GM06990 (cell line): ENCODE results near the gene TALDO1.

ENCODE experiments used
- DNase-seq: peaks from one replicate; pipeline ENCODE4 v3.0.0-alpha.2; 2011; ENCODE audit not compliant: insufficient read length; ENCODE audit errors: extremely low read depth
- H3K27me3 ChIP-seq: replicated peaks from 2 replicates; pipeline ENCODE4 v1.6.0; 2011; ENCODE audit warnings: low read length; ENCODE audit not compliant: control insufficient read depth, insufficient read depth
- H3K36me3 ChIP-seq: 2 replicates; pipeline ENCODE4 v1.5.1; 2011; ENCODE audit warnings: low read length; ENCODE audit not compliant: control insufficient read depth, insufficient read depth
- H3K4me3 ChIP-seq: replicated peaks from 2 replicates; pipeline ENCODE4 v1.5.1; 2011; ENCODE audit warnings: low read depth, mild to moderate bottlenecking, control low read depth, low read length
- CTCF ChIP-seq: IDR thresholded peaks from 2 replicates; pipeline ENCODE4 v1.5.1; 2011; ENCODE audit warnings: low read length, control low read depth, mild to moderate bottlenecking, inconsistent platforms; ENCODE audit not compliant: insufficient read depth, poor library complexity, severe bottlenecking

The TALDO1 gene

GRCh38 chr11:796565-797295 lies 49.5 kb downstream of the TALDO1 start:
- no peaks in the 10 kb centered on the region for H3K27me3 ChIP-seq
- no peak for TF ChIP-seq CTCF
- H3K36me3 ChIP-seq, result peaks cover 19% of the 10 kb centered on the region
- peak overlapping the region; percentile 91 for H3K4me3 ChIP-seq
- no peak for DNase-seq

GRCh38 chr11:797296-798092 lies 50.2 kb downstream of the TALDO1 start:
- H3K4me3 ChIP-seq, result peak overlapping the region; percentile 91
- H3K36me3 ChIP-seq, result peaks cover 21% of the 10 kb centered on the region
- DNase-seq, result peak; percentile 87
- no peak for TF ChIP-seq CTCF
- no peaks in the 10 kb centered on the region for H3K27me3 ChIP-seq

DNA sequence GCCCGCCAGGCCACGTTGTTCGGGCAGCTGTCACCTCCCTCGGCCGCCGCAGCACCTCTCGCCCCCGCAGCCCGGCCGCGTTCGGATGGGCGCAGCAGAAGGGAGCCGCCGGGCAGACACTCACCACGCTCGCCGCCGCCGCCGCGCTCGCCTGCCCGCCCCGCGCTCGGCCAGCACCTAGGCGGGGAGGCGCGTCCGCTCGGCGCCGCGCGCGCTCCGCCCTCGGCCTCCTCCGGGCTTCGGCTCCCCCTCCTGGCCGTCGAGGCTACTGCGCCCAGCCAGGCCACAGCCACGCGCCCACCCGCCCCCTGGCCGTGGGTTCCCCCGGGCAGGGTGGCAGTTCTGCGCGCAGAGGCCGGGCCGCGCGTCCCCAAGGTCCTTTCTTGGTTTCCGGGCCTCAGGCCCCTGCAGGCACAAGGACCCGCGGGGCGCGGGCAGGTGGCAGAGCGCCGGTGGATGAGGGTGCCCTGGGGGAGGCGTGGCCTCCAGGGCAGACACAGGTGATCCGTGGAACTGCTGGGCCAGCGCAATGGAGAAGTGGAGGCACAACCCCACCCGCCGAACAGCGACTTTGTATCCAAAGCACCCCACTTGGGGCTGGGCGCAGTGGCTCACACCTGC lies 50.9 kb downstream of the TALDO1 start, which contains the start of gene SLC25A22:
TSS of gene SLC25A22 (minus strand) at position 189 of the 621 bp plus-strand sequence. CDS start 3,275 bp downstream, outside the sequence.
- H3K27me3 ChIP-seq, result no peaks in the 10 kb centered on the region
- TF ChIP-seq CTCF, result peak; percentile 47
- H3K4me3 ChIP-seq, result peak within 1 kb of the TSS; percentile 91
- peaks cover 22% of the 10 kb centered on the region for H3K36me3 ChIP-seq
- peak; percentile 89 for DNase-seq

DNA sequence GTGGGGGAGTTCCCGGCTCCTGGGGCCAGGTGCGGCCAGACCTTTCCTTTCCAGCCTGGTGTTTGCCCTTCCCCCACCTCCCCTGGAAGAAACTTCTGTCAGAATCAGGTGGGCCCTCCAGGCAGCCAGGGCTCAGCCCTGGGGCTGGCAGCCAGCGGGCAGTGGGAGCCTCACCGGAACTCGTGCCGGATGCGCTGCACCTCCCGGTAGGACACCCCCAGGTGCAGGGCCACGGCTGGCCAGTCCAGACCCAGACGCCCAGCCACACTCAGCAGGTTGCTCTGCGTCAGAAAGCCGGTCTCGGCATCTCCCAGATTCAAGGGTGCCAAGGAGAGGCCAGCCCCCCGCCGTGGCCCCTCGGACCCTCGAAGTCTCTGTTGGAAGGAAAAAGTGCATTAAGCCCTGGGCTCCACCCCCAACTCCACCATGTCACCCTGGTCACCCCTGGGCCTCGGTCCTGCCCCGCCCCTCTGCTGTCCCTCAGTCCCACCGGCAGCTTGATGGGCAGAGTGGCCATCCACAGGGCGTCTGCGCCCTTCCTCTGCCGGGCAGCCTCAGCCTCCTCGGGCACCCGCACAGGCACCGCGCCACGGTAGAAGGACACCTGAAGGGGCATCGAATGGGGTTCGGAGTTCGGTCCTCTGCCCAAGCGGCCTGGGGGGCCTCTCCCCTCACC lies 52.5 kb downstream of the TALDO1 start:
- TF ChIP-seq CTCF, result no peak
- Histone ChIP-seq H3K36me3 (peaks cover 10% of the 10 kb centered on the region), H3K4me3 (no peak overlapping the region), H3K27me3 (no peaks in the 10 kb centered on the region)
- no peak for DNase-seq

DNA sequence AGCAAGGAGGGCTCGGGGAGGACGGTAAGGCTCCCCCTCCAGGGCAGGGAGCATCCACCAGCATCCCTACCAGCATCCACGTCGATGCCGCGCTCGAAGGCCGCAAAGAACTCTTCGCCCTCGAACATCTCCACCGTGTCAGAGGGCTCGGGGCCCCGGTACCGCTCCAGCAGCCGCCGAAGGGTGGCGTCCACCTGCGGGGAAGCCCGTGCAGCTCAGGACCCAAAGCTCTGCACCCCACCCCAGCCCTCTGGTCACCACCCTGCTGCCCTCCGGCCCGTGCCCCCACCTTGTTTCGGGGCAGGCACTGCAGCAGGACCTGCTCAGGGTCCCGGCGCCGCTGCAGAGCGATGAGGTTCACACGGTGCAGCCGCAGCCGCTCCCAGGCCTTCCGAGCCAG lies 53.2 kb downstream of the TALDO1 start:
- Histone ChIP-seq H3K4me3 (no peak overlapping the region), H3K36me3 (peaks cover 10% of the 10 kb centered on the region), H3K27me3 (no peaks in the 10 kb centered on the region)
- DNase-seq, result no peak
- TF ChIP-seq CTCF, result no peak
